Activated CD4-positive, alpha-beta T cell treated with anti-CD3 and anti-CD28 coated beads, Interleukin-2, amount 50 U/mL, for 48 hours (primary cell): ENCODE measurements around the gene MUC20.
"Not testable (repeated sequence)": the region's sequence is repeated elsewhere in the genome, so short reads cannot be mapped to it uniquely, and the experiment has no call there.

Experiments
- DNase-seq, 2 experiments: peaks; one replicate each; pipeline ENCODE4 v3.0.0-alpha.2; 2020

Gene MUC20

DNA sequence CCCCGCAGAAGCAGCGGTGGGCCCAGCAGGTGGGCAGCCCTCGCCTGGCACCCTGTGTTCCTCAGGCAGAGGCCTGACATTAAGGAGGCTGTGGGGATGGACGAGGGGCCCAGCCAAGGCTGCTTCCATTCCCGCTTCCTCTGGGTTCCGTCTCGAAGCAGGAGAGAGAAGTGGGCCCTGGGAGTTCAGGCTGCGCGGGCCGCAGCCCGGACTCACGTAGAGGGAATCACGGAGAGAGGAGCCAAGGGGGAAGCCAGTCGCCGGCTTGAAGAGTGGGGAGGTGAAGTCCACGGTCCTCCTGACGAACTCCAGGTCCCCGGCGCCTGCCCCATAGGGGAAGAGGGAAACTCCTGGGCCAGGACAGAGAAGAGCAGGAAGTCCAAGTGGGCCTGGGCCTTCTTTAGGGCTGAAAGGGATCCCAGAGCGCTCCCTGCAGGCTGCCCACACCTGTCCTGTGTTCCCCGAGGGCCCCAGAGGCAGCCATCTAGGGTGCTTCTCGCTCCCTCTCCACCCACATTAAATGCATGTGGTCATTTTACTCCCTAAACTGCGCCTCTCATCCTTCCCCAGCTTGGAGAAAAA lies 53.3 kb downstream of the MUC20 start:
- DNase-seq: no peak

DNA sequence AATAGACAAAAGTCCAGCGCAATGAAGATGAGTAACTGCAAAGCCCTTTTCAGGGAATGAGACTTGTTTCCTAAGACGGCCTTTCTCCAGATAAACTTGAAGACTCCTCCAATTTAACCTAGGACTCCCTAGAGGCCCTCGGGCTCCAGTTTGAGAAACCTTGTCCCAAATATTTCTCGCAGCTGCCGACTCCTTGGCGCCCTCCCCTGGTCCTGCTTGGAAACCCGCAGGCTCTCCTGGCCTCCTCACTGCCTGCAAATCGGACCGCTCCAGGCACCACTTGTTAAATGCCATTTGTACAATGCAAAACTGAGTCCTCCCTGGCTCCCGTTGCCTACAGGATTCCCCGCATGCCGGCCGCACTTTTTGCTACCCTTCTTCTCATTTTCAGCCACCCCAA lies 54.1 kb downstream of the MUC20 start:
- peak; percentile 43 to 56 for DNase-seq

DNA sequence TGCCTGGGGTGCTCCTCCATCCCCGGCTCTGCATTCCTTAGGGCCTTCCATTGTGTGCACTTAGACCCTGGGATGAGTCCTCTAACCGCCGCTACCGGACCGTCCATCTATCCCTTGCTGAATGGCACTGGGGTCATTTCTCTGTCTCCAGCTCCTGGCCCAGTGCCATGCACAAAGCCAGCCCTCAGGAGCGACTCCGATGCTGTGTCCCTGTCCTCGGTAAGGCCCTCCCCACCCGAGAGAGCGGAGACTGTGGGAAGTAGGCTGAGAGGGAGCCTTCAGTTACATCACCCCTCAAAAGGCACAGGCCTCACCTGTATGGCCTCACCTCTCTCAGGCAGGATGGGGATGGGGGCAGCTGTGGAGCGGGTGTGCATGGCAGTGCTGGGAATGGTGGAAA lies 57.2 kb downstream of the MUC20 start:
- no peak for DNase-seq

DNA sequence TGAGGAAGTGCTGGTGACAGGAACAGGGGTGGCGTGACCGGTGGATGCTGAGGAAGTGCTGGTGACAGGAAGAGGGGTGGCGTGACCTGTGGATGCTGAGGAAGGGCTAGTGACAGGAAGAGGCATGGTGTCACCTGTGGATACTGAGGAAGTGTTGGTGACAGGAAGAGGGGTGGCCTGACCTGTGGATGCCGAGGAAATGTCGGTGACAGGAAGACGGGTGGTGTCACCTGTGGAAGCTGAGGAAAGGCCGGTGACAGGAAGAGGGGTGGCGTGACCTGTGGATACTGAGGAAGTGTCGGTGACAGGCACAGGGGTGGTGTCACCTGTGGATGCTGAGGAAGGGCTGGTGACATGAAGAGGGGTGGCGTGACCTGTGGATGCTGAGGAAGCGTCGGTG lies 60.5 kb downstream of the MUC20 start:
- DNase-seq: not testable (repeated sequence)
